ENCODE results near the gene BICDL2.
"Not testable (repeated sequence)": the region's sequence is repeated elsewhere in the genome, so short reads cannot be mapped to it uniquely, and the experiment has no call there.

The BICDL2 gene

GRCh38 chr16:3036726-3037315, at the start of gene BICDL2:
BICDL2 (minus strand) TSS chr16:3036944; CDS start chr16:3035496, 1,448 bp downstream.
- DNase-seq (ENCODE audit: low read depth, low spot score): no peak

GRCh38 chr16:3085868-3086595, 49.3 kb upstream of the BICDL2 start:
- no peak for DNase-seq (ENCODE audit: low read depth, low spot score)

- DNase-seq (ENCODE audit: low read depth, low spot score): no peak
These were observed 48.4 kb upstream of the BICDL2 start for GRCh38 chr16:3084969-3085670.

GRCh38 chr16:3084491-3084890, 47.7 kb upstream of the BICDL2 start:
- DNase-seq (ENCODE audit: low read depth, low spot score): no peak

- not testable (repeated sequence) for DNase-seq (ENCODE audit: low read depth, low spot score)
These were observed 46.7 kb upstream of the BICDL2 start for GRCh38 chr16:3083408-3083807.

- not testable (repeated sequence) for DNase-seq (ENCODE audit: low read depth, low spot score)
These were observed 45.2 kb upstream of the BICDL2 start for GRCh38 chr16:3081957-3082356.

GRCh38 chr16:3080024-3080423, 43.3 kb upstream of the BICDL2 start:
- no peak for DNase-seq (ENCODE audit: low read depth, low spot score)

- no peak for DNase-seq (ENCODE audit: low read depth, low spot score)
These were observed 39.8 kb upstream of the BICDL2 start for GRCh38 chr16:3076577-3076976.

GRCh38 chr16:3075946-3076345, 39.2 kb upstream of the BICDL2 start:
- DNase-seq (ENCODE audit: low read depth, low spot score): not testable (repeated sequence)

- DNase-seq (ENCODE audit: low read depth, low spot score): no peak
These were observed 38.8 kb upstream of the BICDL2 start for GRCh38 chr16:3075523-3075915.

- peak; percentile 40 for DNase-seq (ENCODE audit: low read depth, low spot score)
These were observed 38.2 kb upstream of the BICDL2 start for GRCh38 chr16:3074860-3075522.

- DNase-seq (ENCODE audit: low read depth, low spot score): no peak
These were observed 36.7 kb upstream of the BICDL2 start for GRCh38 chr16:3073448-3073847.

GRCh38 chr16:3072576-3073263, 36.0 kb upstream of the BICDL2 start:
- not testable (repeated sequence) for DNase-seq (ENCODE audit: low read depth, low spot score)

GRCh38 chr16:3072148-3072547, 35.4 kb upstream of the BICDL2 start:
- not testable (repeated sequence) for DNase-seq (ENCODE audit: low read depth, low spot score)

GRCh38 chr16:3071655-3072054, 34.9 kb upstream of the BICDL2 start:
- DNase-seq (ENCODE audit: low read depth, low spot score): no peak

GRCh38 chr16:3070608-3071111, 33.9 kb upstream of the BICDL2 start:
- DNase-seq (ENCODE audit: low read depth, low spot score): no peak

GRCh38 chr16:3069146-3069545, 32.4 kb upstream of the BICDL2 start:
- not testable (repeated sequence) for DNase-seq (ENCODE audit: low read depth, low spot score)

GRCh38 chr16:3068487-3068886, 31.7 kb upstream of the BICDL2 start:
- DNase-seq (ENCODE audit: low read depth, low spot score): no peak

- no peak for DNase-seq (ENCODE audit: low read depth, low spot score)
These were observed 29.6 kb upstream of the BICDL2 start for GRCh38 chr16:3066440-3066748.

GRCh38 chr16:3065742-3066439, 29.1 kb upstream of the BICDL2 start:
- no peak for DNase-seq (ENCODE audit: low read depth, low spot score)

Measured in activated naive CD8-positive, alpha-beta T cell treated with anti-CD3 and anti-CD28 coated beads, Interleukin-2, amount 50 U/mL, for 16 hours (primary cell).